GM19438 (cell line): Measurements from ENCODE around the gene MYL10.
"Not testable (repeated sequence)": the region's sequence is repeated elsewhere in the genome, so short reads cannot be mapped to it uniquely, and the experiment has no call there.

Source experiments
- ATAC-seq: cut with Tn5 transposase; IDR thresholded peaks from one replicate; pipeline ENCODE4 v1.9.1; 2021; ENCODE audit warnings: low read depth; ENCODE audit not compliant: unreplicated experiment

Gene MYL10

GRCh38 chr7:101657171-101657570 is 28.1 kb upstream of the MYL10 start:
- ATAC-seq: no peak

- ATAC-seq: no peak
These were observed 22.0 kb upstream of the MYL10 start for GRCh38 chr7:101651112-101651511.

GRCh38 chr7:101650579-101651081 is 21.5 kb upstream of the MYL10 start:
- no peak for ATAC-seq

- not testable (repeated sequence) for ATAC-seq
These were observed 18.8 kb upstream of the MYL10 start for GRCh38 chr7:101647876-101648275.

GRCh38 chr7:101645951-101646350 is 16.9 kb upstream of the MYL10 start:
- ATAC-seq: no peak

GRCh38 chr7:101644879-101645278 is 15.8 kb upstream of the MYL10 start:
- ATAC-seq: no peak

GRCh38 chr7:101639127-101639526 is 10.0 kb upstream of the MYL10 start:
- not testable (repeated sequence) for ATAC-seq

- ATAC-seq: no peak
These were observed 7.9 kb upstream of the MYL10 start for GRCh38 chr7:101636822-101637623.

GRCh38 chr7:101635484-101635883 is 6.4 kb upstream of the MYL10 start:
- no peak for ATAC-seq

GRCh38 chr7:101634196-101634717 is 5.2 kb upstream of the MYL10 start:
- no peak for ATAC-seq

- no peak for ATAC-seq
These were observed 4.4 kb upstream of the MYL10 start for GRCh38 chr7:101633511-101633910.

- no peak for ATAC-seq
These were observed 3.5 kb upstream of the MYL10 start for GRCh38 chr7:101632641-101633040.

GRCh38 chr7:101631224-101631714 is 2.2 kb upstream of the MYL10 start:
- ATAC-seq: no peak

- no peak for ATAC-seq
These were observed 1.5 kb upstream of the MYL10 start for GRCh38 chr7:101630591-101630990.

GRCh38 chr7:101628522-101628921 is 574 bp downstream of the MYL10 start:
- no peak for ATAC-seq

- ATAC-seq: no peak
These were observed 2.3 kb downstream of the MYL10 start for GRCh38 chr7:101626758-101627157.

- no peak for ATAC-seq
These were observed 2.9 kb downstream of the MYL10 start for GRCh38 chr7:101626069-101626671.

GRCh38 chr7:101625031-101625791 is 3.9 kb downstream of the MYL10 start:
- no peak for ATAC-seq

- ATAC-seq: no peak
These were observed 4.7 kb downstream of the MYL10 start for GRCh38 chr7:101624246-101625001.

GRCh38 chr7:101622609-101623173 is 6.4 kb downstream of the MYL10 start:
- no peak for ATAC-seq
